Lower lobe of right lung (tissue), 2 donors: Measurements from ENCODE around the gene TFAP2D. TPM values are rescaled to one million over a fixed set of nuclear protein-coding genes. Genes with fewer than 3 reads are reported as not detected.

ENCODE experiments used
- ATAC-seq, 2 donors: fragments of 200-7000 bp; cut with Tn5 transposase; one replicate each; pipeline ENCODE4 v1.9.1; 2020 to 2022; ENCODE audit warnings: mild to moderate bottlenecking in 2 of 2, moderate library complexity in 2 of 2
- DNase-seq: peaks from one replicate; pipeline ENCODE4 v3.0.0-alpha.2; 2020
- H3K27ac ChIP-seq: fragments of 200-600 bp; one replicate; pipeline ENCODE4 v1.8.0; 2022
- H3K27me3 ChIP-seq: fragments of 200-600 bp; one replicate; pipeline ENCODE4 v1.8.0; 2022; ENCODE audit warnings: low read depth
- H3K36me3 ChIP-seq: fragments of 200-600 bp; one replicate; pipeline ENCODE4 v1.8.0; 2022; ENCODE audit warnings: mild to moderate bottlenecking
- H3K4me1 ChIP-seq: fragments of 200-600 bp; one replicate; pipeline ENCODE4 v1.8.0; 2022
- H3K4me3 ChIP-seq: fragments of 200-600 bp; one replicate; pipeline ENCODE4 v1.8.0; 2022; ENCODE audit warnings: mild to moderate bottlenecking
- H3K9me3 ChIP-seq: fragments of 200-600 bp; one replicate; pipeline ENCODE4 v1.8.0; 2022
- intact Hi-C: fragments of 100-400 bp; cut with DNase I; formaldehyde crosslinking; loops from one replicate; pipeline ENCODE4 v1.11.0; 2022
- total RNA-seq: library from RNA; stranded (reverse); fragmentation: NEBNext Ultra II Directional; extraction: Animal tissue kit (Norgen Biotek cat#: 25700); gene quantifications from one replicate; pipeline ENCODE4 v1.2.1, GENCODE V29; 2021
- TF ChIP-seq, protein P1 (sequence below): fragments of 200-600 bp; IDR thresholded peaks from one replicate; pipeline ENCODE4 v1.8.0; 2022; ENCODE audit warnings: antibody characterized with exemption, mild to moderate bottlenecking
- donor health status: DM: no; HTN: yes; CAD: no; lungs with severe emphysema.

Gene TFAP2D
- total RNA-seq, 1 donor from 2014 or later, result not detected

DNA sequence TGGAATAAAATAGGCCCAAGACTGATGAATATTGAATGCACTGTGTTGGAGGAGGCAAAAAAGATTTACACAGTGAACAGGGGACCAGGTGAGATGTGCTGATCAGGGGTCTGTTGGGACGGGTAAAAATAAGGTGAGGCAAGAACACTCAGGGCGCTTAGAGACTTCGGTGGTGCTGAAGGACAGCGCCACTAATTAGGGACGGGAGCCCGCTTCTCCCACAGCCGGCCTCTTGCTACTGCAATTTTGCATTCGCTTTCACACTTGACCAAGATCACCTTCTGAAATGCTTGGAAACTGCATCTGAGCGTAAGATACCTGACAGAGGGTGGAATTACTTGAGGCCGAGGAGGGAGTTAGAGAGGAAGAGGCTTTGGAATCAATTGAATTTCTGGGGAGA is 7.3 kb downstream of the TFAP2D start:
- H3K27me3 ChIP-seq, result peaks cover 80% of the 10 kb centered on the region
- DNase-seq (no peak), ATAC-seq (peak in 1 of 2 donors; percentile 30)

DNA sequence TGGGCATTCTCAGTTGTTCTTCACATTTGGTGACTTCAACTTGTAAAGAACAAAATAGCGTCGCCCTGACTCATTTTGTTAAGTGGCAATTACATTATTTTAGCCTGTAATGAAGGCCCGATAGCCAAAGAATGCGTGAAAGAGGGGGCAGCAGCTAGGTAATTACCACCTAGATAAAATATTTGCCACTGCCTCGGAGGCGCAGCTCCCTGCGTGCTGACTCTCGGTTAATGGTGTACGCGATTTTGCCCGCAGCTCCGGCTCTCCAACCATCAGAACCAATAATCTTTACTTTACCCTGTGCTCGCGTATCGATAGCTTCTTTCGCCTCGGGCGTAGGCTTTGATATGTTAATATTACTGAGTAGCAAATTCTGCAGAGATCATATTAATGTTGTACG is 8.7 kb downstream of the TFAP2D start:
- no peak overlapping the region for H3K4me3 ChIP-seq
- H3K4me1 ChIP-seq, result no peaks in the 10 kb centered on the region
- ATAC-seq (no peak), DNase-seq (no peak)
- no peaks in the 10 kb centered on the region for H3K36me3 ChIP-seq
- H3K27me3 ChIP-seq, result peaks cover 81% of the 10 kb centered on the region
- TF ChIP-seq, protein P1, sequence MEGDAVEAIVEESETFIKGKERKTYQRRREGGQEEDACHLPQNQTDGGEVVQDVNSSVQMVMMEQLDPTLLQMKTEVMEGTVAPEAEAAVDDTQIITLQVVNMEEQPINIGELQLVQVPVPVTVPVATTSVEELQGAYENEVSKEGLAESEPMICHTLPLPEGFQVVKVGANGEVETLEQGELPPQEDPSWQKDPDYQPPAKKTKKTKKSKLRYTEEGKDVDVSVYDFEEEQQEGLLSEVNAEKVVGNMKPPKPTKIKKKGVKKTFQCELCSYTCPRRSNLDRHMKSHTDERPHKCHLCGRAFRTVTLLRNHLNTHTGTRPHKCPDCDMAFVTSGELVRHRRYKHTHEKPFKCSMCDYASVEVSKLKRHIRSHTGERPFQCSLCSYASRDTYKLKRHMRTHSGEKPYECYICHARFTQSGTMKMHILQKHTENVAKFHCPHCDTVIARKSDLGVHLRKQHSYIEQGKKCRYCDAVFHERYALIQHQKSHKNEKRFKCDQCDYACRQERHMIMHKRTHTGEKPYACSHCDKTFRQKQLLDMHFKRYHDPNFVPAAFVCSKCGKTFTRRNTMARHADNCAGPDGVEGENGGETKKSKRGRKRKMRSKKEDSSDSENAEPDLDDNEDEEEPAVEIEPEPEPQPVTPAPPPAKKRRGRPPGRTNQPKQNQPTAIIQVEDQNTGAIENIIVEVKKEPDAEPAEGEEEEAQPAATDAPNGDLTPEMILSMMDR, result no peak
- H3K27ac ChIP-seq, result no peak overlapping the region
- intact Hi-C loops, result no loop called here
- H3K9me3 ChIP-seq, result no peaks in the 10 kb centered on the region

More for the DNA sequence above, 7.3 kb downstream of the TFAP2D start:
- intact Hi-C loops, result no loop called here
- no peaks in the 10 kb centered on the region for H3K9me3 ChIP-seq
- no peaks in the 10 kb centered on the region for H3K36me3 ChIP-seq
- H3K27ac ChIP-seq, result no peak overlapping the region
- H3K4me3 ChIP-seq, result no peak overlapping the region
- no peaks in the 10 kb centered on the region for H3K4me1 ChIP-seq
- TF ChIP-seq, protein P1, result no peak

DNA sequence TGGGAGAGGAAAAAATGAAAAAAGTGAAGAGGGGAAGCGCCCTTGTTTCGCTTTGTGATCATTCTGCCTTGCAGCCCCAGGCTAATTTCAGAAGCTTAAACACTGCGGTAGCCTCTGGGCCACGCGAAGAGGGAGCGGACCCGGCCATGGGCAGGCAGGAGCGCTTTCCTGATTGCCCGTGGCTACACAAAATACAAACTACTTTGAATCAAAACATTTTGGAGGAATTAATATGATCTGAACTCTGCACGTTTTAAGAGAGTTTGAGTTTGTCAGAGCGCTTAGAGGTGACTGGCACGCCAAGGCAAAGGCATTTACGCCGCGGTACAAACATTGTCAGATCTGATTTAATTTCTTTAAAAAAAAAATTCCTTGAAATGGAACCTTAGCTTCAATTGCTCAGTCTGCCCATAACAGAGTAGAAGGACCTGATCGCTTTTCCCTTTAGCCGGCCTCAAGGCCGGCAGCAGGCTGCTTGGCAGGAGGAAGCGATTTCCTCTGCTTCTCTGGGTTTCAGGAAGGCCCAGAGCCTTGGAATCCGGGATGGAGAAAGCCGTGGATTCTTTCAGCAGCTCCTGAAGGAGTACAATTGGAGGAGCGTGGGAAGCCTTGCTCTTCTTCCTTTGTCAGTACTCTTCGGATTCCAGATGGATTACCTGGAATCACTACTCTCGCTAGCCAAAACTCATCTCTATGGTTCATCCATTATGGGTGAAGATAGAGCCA is 9.7 kb downstream of the TFAP2D start:
- no peak overlapping the region for H3K27ac ChIP-seq
- peaks cover 74% of the 10 kb centered on the region for H3K27me3 ChIP-seq

DNA sequence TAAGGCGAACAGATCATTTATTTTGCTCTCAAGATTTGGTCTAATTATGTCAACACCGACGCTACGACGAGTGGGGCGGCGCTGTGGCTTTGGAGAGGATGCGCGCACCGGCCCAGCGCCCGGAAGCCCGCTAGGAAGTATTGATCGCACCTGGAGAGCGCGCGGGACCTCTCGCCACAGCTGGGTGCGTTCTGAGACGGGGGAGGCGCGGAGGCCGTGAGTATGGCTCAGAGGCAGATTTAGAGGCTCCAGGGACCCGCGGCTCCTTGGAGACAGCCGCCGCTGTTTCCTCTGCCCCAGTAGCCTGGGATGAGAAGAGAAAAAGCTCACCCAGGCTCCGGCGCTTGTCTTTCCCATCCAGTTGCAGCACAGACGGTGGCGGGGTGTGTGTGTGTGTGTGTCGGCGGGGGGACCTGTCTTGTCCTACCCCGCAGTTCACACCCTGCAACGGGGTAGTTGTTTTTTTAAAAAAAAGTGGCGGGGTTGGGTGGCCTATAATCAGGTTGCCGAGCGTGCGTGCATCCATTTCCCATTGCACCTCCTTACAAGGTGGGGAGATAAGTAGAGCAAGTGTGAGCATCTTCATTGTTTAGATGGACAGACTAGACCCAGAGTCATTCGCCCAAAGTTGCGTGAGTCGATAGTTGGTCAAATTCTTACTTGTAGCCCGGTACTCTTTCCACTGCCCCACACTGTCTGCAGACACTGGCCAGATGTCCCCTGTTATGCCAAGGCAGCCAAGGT is 11.2 kb downstream of the TFAP2D start:
- DNase-seq (no peak), ATAC-seq (no peak)
- H3K27me3 ChIP-seq, result peaks cover 61% of the 10 kb centered on the region
- no peaks in the 10 kb centered on the region for H3K4me1 ChIP-seq
- intact Hi-C loops, result no loop called here
- no peaks in the 10 kb centered on the region for H3K36me3 ChIP-seq
- H3K9me3 ChIP-seq, result no peaks in the 10 kb centered on the region
- H3K27ac ChIP-seq, result no peak overlapping the region
- TF ChIP-seq, protein P1, result no peak
- H3K4me3 ChIP-seq, result no peak overlapping the region

More for the DNA sequence above, 9.7 kb downstream of the TFAP2D start:
- Histone ChIP-seq H3K36me3 (no peaks in the 10 kb centered on the region), H3K4me1 (no peaks in the 10 kb centered on the region), H3K9me3 (no peaks in the 10 kb centered on the region), H3K4me3 (no peak overlapping the region)
- TF ChIP-seq, protein P1, result no peak
- no peak for ATAC-seq
- intact Hi-C loops, result no loop called here
- DNase-seq, result no peak

DNA sequence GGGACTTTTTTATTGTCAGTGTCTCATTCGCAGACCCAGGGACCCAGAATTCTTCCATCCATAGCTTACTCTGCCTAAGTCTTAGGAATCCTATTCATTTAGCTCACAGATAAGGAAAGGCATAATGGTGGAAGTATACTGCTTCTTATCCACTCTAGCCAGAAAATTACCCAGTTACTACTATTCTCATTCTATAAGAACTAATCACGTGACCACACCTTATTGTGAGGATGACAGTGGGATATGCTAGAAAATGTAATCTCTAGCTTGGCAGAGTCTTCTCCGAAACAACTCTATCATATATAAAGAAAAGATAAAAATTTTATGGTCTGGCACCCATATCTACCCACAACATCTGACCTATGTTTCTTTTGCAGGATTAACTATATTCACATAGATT is 21.2 kb downstream of the TFAP2D start:
- TF ChIP-seq, protein P1, result no peak
- Histone ChIP-seq H3K27ac (no peak overlapping the region), H3K4me3 (no peak overlapping the region), H3K4me1 (no peaks in the 10 kb centered on the region), H3K36me3 (no peaks in the 10 kb centered on the region), H3K27me3 (no peaks in the 10 kb centered on the region), H3K9me3 (no peaks in the 10 kb centered on the region)
- ATAC-seq (no peak), DNase-seq (no peak)
- intact Hi-C loops, result no loop called here
